Endothelial cell of umbilical vein (primary cell): ENCODE results near the gene RPL10A. TPM values are rescaled to one million over a fixed set of nuclear protein-coding genes. Genes with fewer than 3 reads are reported as not detected.

Experiments
- BruUV-seq: library from RNA; stranded (reverse); fragments of 400-500 nt; replicated peaks from 2 replicates; lab custom pipeline; 2021; lab: Mats Ljungman, UMichigan
- CTCF ChIA-PET: fragments of 300-600, 350-600 bp; sonication (Branson Sonifier 250); formaldehyde crosslinking; loops from one replicate; lab custom pipeline; 2021; ENCODE audit warnings: antibody characterized with exemption, inconsistent platforms; lab: Charles Lee
- POLR2A ChIA-PET: fragments of 300-600, 350-600 bp; sonication (Branson Sonifier 250); formaldehyde crosslinking; loops from one replicate; lab custom pipeline; 2021; ENCODE audit warnings: antibody characterized with exemption, inconsistent platforms; lab: Charles Lee
- DNase-seq: peaks from one replicate; pipeline ENCODE4 v3.0.0-alpha.2; 2011; ENCODE audit warnings: low read depth, low spot score
- FAIRE-seq: peaks from 2 replicates; lab custom pipeline; 2011; peaks lifted over from hg19 to GRCh38; lab: Jason Lieb, UNC
- H2AFZ ChIP-seq: 2 replicates; pipeline ENCODE4 v1.6.0; 2012; ENCODE audit warnings: low read depth, low read length, control low read depth, inconsistent platforms
- H3K27ac ChIP-seq: 2 replicates; pipeline ENCODE4 v1.5.1; 2011; ENCODE audit warnings: low read depth, mild to moderate bottlenecking, control low read depth, low read length, moderate library complexity; ENCODE audit not compliant: insufficient read depth
- H3K27me3 ChIP-seq, 2 experiments: 2 replicates each; pipeline versions ENCODE4 v1.6.0 to v1.6.1; 2011; ENCODE audit warnings: low read length in 2 of 2, mixed read lengths in 1 of 2; ENCODE audit not compliant: control insufficient read depth in 2 of 2, insufficient read depth in 2 of 2
- H3K36me3 ChIP-seq, 2 experiments: 2 replicates in 1 of 2; 3 replicates in 1 of 2; pipeline ENCODE4 v1.5.1; 2011; ENCODE audit warnings: low read length in 2 of 2, mild to moderate bottlenecking in 1 of 2, moderate library complexity in 1 of 2; ENCODE audit not compliant: control insufficient read depth in 2 of 2, insufficient read depth in 2 of 2; ENCODE audit errors: extremely low read depth in 1 of 2
- H3K4me1 ChIP-seq: 3 replicates; pipeline ENCODE4 v1.5.1; 2011; ENCODE audit warnings: mild to moderate bottlenecking, low read length; ENCODE audit not compliant: control insufficient read depth, insufficient read depth; ENCODE audit errors: extremely low read depth
- H3K4me2 ChIP-seq: 2 replicates; pipeline ENCODE4 v1.6.1; 2011; ENCODE audit warnings: low read length, control low read depth, mixed read lengths; ENCODE audit not compliant: insufficient read depth
- H3K4me3 ChIP-seq, 3 experiments: fragments of 200-600 bp in 1 of 3; sonication (generic), shearing (Covaris generic) in 1 of 3; replicated peaks in 1 of 3; 2 replicates each; pipeline ENCODE4 v1.5.1; 2011 to 2016; ENCODE audit warnings: control low read depth in 3 of 3, low read length in 3 of 3, mild to moderate bottlenecking in 2 of 3, inconsistent platforms in 1 of 3, low read depth in 1 of 3, moderate library complexity in 1 of 3; ENCODE audit not compliant: insufficient read depth in 1 of 3
- H3K79me2 ChIP-seq: 2 replicates; pipeline ENCODE4 v1.6.0; 2012; ENCODE audit warnings: low read length, inconsistent platforms; ENCODE audit not compliant: control insufficient read depth, insufficient read depth
- H3K9ac ChIP-seq: replicated peaks from 2 replicates; pipeline ENCODE3; 2011; ENCODE audit warnings: low read length, control low read depth; ENCODE audit not compliant: insufficient read depth; ENCODE audit errors: extremely low read depth
- H3K9me1 ChIP-seq: replicated peaks from 3 replicates; pipeline ENCODE4 v1.6.0; 2011; ENCODE audit warnings: mild to moderate bottlenecking, low read length; ENCODE audit not compliant: control insufficient read depth, insufficient read depth; ENCODE audit errors: extremely low read depth
- H3K9me3 ChIP-seq: replicated peaks from 2 replicates; pipeline ENCODE4 v1.5.1; 2012; ENCODE audit warnings: low read length, inconsistent platforms; ENCODE audit not compliant: control insufficient read depth, insufficient read depth
- H4K20me1 ChIP-seq: replicated peaks from 2 replicates; pipeline ENCODE3; 2011; ENCODE audit warnings: mild to moderate bottlenecking, low read length; ENCODE audit not compliant: control insufficient read depth, insufficient read depth; ENCODE audit errors: extremely low read depth
- EZH2 ChIP-seq: IDR thresholded peaks from 2 replicates; pipeline ENCODE4 v1.6.1; 2012; ENCODE audit warnings: borderline replicate concordance, low read depth, mild to moderate bottlenecking, moderate library complexity, low read length, inconsistent platforms; ENCODE audit not compliant: severe bottlenecking
- FOS ChIP-seq: IDR thresholded peaks from 2 replicates; pipeline ENCODE4 v1.6.1; 2011; ENCODE audit warnings: mild to moderate bottlenecking, low read length, moderate library complexity, borderline replicate concordance; ENCODE audit not compliant: insufficient read depth
- GATA2 ChIP-seq: IDR thresholded peaks from 2 replicates; pipeline ENCODE4 v1.7.0; 2011; ENCODE audit warnings: low read depth, mild to moderate bottlenecking, moderate library complexity, mixed read lengths, low read length; ENCODE audit not compliant: insufficient read length, insufficient read depth
- JUN ChIP-seq: IDR thresholded peaks from 2 replicates; pipeline ENCODE4 v1.6.1; 2011; ENCODE audit warnings: borderline replicate concordance, low read depth; ENCODE audit not compliant: insufficient read length, insufficient read depth
- MYC ChIP-seq: IDR thresholded peaks from one replicate; pipeline ENCODE4 v1.6.1; 2011; ENCODE audit warnings: mild to moderate bottlenecking, low read depth, low read length
- POLR2A ChIP-seq: IDR thresholded peaks from 2 replicates; pipeline ENCODE4 v1.6.1; 2012; ENCODE audit warnings: low read depth, mild to moderate bottlenecking, control low read depth, low read length
- POLR2AphosphoS5 ChIP-seq: IDR thresholded peaks from 2 replicates; pipeline ENCODE4 v1.6.1; 2012; ENCODE audit warnings: low read depth, mild to moderate bottlenecking, control low read depth, low read length, moderate library complexity; ENCODE audit not compliant: insufficient read depth
- dilution Hi-C: fragments of 300-500 bp; cut with MboI; formaldehyde crosslinking; loops from one replicate; pipeline ENCODE4 v1.15.0; 2019; ENCODE audit warnings: low sequenced_read_pairs; ENCODE audit not compliant: extremely low pct_ligation_motif_present
- intact Hi-C: fragments of 100-400 bp; cut with micrococcal nuclease; formaldehyde crosslinking; loops from one replicate; pipeline ENCODE4 v1.10.0; 2022
- polyA plus RNA-seq, 4 experiments: library from polyadenylated mRNA; depleted of rRNA in 3 of 4; stranded (reverse) in 3 of 4; unstranded in 1 of 4; fragments of >200 nt; gene quantifications; 2 replicates each; pipeline versions ENCODE4 v1.2.1 to v1.2.3, GENCODE V29; 2011 to 2012; ENCODE audit warnings: missing spikeins in 1 of 4
- total RNA-seq: library from RNA; stranded (reverse); gene quantifications from 2 replicates; pipeline ENCODE4 v1.2.3, GENCODE V29; 2021
- TF ChIP-seq, protein P1 (sequence below), 2 donors: IDR thresholded peaks; 1 replicate in 1 of 2; 2 replicates in 1 of 2; pipeline ENCODE4 v1.5.1; 2011; ENCODE audit warnings: low read length in 2 of 2, mild to moderate bottlenecking in 2 of 2, moderate library complexity in 2 of 2, control low read depth in 1 of 2, inconsistent platforms in 1 of 2, low read depth in 1 of 2; ENCODE audit not compliant: insufficient read depth in 1 of 2; ENCODE audit errors: extremely low read depth in 1 of 2
- TF ChIP-seq, protein P2 (sequence below): IDR thresholded peaks from 2 replicates; pipeline ENCODE4 v1.6.1; 2011; ENCODE audit not compliant: insufficient read depth, insufficient read length

Gene RPL10A
- total and polyA plus RNA-seq, 2 donors (not counting 3 experiments of a cell fraction or from before 2014, with no cell fraction given) = 1,339 to 1,956 TPM

DNA sequence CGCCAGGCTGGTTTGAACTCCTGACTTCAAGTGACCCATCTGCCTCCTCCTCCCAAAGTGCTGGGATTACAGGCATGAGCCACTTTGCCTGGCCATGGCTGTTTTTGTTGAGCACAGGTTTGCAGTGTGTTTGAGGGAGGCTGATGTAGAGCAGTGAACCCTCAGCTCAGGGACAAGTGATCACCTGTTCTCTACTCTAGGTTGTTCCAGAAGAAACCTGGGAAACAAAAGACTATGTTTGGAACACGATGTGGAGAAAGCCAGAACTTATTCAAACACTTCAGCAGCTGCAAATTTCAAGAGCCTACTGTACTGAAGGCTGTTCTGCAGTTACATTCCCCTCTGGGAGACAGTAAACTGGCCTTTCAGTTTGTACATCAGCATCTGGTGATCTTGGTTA is 39.8 kb downstream of the RPL10A start:
- Histone ChIP-seq H3K27ac (no peak overlapping the region), H3K27me3 (peaks cover 25 to 50% of the 10 kb centered on the region in 2 experiments)
- dilution Hi-C loops = no loop called here

DNA sequence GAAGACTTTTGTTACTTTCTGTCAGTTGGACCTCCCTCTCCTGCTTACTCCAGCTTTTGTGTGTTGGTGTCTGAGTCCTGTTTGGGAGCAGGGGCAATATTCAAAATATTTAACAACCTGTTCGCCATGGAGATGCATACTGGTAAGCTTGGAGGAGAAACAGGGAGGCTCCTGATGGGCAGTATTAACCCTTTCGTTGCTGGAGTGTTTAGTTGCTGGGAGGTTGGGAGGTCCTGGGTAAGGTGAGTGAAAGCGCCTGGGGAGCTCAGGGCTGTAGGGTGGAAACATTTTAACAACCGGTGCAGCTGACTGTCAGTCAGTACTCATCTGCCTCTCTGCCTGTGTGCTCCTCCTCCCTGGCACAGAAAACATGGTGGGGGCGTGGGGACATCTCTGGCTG is 40.3 kb downstream of the RPL10A start:
- Histone ChIP-seq H2AFZ (no peak overlapping the region), H3K9ac (no peak overlapping the region), H4K20me1 (no peaks in the 10 kb centered on the region), H3K27ac (no peak overlapping the region), H3K79me2 (no peaks in the 10 kb centered on the region), H3K9me3 (no peaks in the 10 kb centered on the region), H3K27me3 (peaks cover 25 to 50% of the 10 kb centered on the region in 2 experiments), H3K4me1 (no peaks in the 10 kb centered on the region), H3K4me3 (no peak overlapping the region), H3K4me2 (no peak overlapping the region), H3K9me1 (no peaks in the 10 kb centered on the region), H3K36me3 (no peaks in the 10 kb centered on the region)
- intact Hi-C loops = no loop called here
- dilution Hi-C loops = no loop called here
- no peak for DNase-seq
- ChIA-PET CTCF (interaction anchor here (0.9 to 2.5 kb wide), 3 partner anchors 13 to 228 kb away, joined by 3 to 11 read pairs (median 4); partner anchors contain the start of gene ARMC12), POLR2A (interaction anchor here (0.6 kb wide), 2 partner anchors 72 to 198 kb away, joined by 3 read pairs; no protein-coding TSS in a partner anchor)
- no peak for FAIRE-seq
- no TSS peak for BruUV-seq
- TF ChIP-seq MYC = no peak
- no peak for TF ChIP-seq GATA2
- TF ChIP-seq, protein P1, sequence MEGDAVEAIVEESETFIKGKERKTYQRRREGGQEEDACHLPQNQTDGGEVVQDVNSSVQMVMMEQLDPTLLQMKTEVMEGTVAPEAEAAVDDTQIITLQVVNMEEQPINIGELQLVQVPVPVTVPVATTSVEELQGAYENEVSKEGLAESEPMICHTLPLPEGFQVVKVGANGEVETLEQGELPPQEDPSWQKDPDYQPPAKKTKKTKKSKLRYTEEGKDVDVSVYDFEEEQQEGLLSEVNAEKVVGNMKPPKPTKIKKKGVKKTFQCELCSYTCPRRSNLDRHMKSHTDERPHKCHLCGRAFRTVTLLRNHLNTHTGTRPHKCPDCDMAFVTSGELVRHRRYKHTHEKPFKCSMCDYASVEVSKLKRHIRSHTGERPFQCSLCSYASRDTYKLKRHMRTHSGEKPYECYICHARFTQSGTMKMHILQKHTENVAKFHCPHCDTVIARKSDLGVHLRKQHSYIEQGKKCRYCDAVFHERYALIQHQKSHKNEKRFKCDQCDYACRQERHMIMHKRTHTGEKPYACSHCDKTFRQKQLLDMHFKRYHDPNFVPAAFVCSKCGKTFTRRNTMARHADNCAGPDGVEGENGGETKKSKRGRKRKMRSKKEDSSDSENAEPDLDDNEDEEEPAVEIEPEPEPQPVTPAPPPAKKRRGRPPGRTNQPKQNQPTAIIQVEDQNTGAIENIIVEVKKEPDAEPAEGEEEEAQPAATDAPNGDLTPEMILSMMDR (IDR thresholded peaks at IDR 0.05; ENCODE audit: extremely low read depth in 1 of 2, insufficient read depth in 1 of 2, low read depth in 1 of 2, low read length in 2 of 2) = no peak
- no peak for TF ChIP-seq POLR2AphosphoS5
- TF ChIP-seq EZH2 = no peak
- no peak for TF ChIP-seq POLR2A
- TF ChIP-seq, protein P2, sequence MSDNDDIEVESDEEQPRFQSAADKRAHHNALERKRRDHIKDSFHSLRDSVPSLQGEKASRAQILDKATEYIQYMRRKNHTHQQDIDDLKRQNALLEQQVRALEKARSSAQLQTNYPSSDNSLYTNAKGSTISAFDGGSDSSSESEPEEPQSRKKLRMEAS = no peak
- TF ChIP-seq FOS = no peak
- TF ChIP-seq JUN = no peak

More for the DNA sequence above, 39.8 kb downstream of the RPL10A start:
- DNase-seq (no peak), FAIRE-seq (no peak)
- no peaks in the 10 kb centered on the region for H4K20me1 ChIP-seq
- ChIA-PET CTCF (interaction anchor here (0.6 to 2.5 kb wide), 5 partner anchors 9 to 229 kb away, joined by 3 to 11 read pairs (median 4); partner anchors contain the start of gene ARMC12), POLR2A (interaction anchor here (0.6 kb wide), 1 partner anchor 71 kb away, joined by 3 read pairs; no protein-coding TSS in a partner anchor)
- H3K79me2 ChIP-seq = no peaks in the 10 kb centered on the region
- no peak overlapping the region for H2AFZ ChIP-seq
- H3K4me3 ChIP-seq = no peak overlapping the region
- no peaks in the 10 kb centered on the region for H3K36me3 ChIP-seq
- TF ChIP-seq EZH2 (peak; percentile 34), GATA2 (no peak)
- no peak overlapping the region for H3K4me2 ChIP-seq
- no peak overlapping the region for H3K9ac ChIP-seq
- no peaks in the 10 kb centered on the region for H3K9me3 ChIP-seq
- BruUV-seq = no TSS peak
- H3K9me1 ChIP-seq = no peaks in the 10 kb centered on the region
- intact Hi-C loops = no loop called here
- H3K4me1 ChIP-seq = no peaks in the 10 kb centered on the region
